Measurements from ENCODE around the gene RHCG. TPM values are rescaled to one million over a fixed set of nuclear protein-coding genes. Genes with fewer than 3 reads are reported as not detected.

The RHCG gene
- total and polyA plus RNA-seq, 4 donors: 0.08 to 0.19 (median 0.15) TPM

GRCh38 chr15:89494031-89494430 lies 2.4 kb downstream of the RHCG start:
- 91% methylated on average over 3 of the region's 3 CpGs for WGBS
- no peak overlapping the region for H3K4me3 ChIP-seq (ENCODE audit: low read depth in 1 of 3, low read length in 3 of 3)

GRCh38 chr15:89492934-89493631 lies 3.3 kb downstream of the RHCG start:
- Histone ChIP-seq H3K9ac (ENCODE audit: low read depth in 1 of 2, low read length in 2 of 2) (no peak overlapping the region), H3K4me3 (ENCODE audit: low read depth in 1 of 3, low read length in 3 of 3) (no peak overlapping the region), H3K9me3 (ENCODE audit: control insufficient read depth in 4 of 4, low read length in 3 of 4) (no peaks in the 10 kb centered on the region), H3K36me3 (ENCODE audit: control insufficient read depth in 4 of 4, insufficient read depth in 3 of 4, low read depth in 1 of 4, low read length in 3 of 4) (no peaks in the 10 kb centered on the region), H3K27me3 (ENCODE audit: control insufficient read depth in 4 of 4, insufficient read depth in 4 of 4, low read length in 3 of 4) (peaks cover 0 to 4% (median 0%) of the 10 kb centered on the region in 4 donors), H3K27ac (ENCODE audit: low read depth in 1 of 2, low read length in 2 of 2) (no peak overlapping the region), H3K4me1 (ENCODE audit: control insufficient read depth in 4 of 4, insufficient read depth in 4 of 4, low read length in 3 of 4) (peaks cover 0 to 6% (median 4%) of the 10 kb centered on the region in 4 donors)
- DNase-seq (ENCODE audit: low spot score): no peak
- 79% methylated on average over 16 of the region's 16 CpGs for WGBS
- TF ChIP-seq FOXA1 (IDR thresholded peaks at IDR 0.05): no peak
- TF ChIP-seq NR2F2 (IDR thresholded peaks at IDR 0.05): no peak
- no peak for TF ChIP-seq TAF1 (conservative IDR thresholded peaks at IDR 0.05)
- TF ChIP-seq, protein P1, sequence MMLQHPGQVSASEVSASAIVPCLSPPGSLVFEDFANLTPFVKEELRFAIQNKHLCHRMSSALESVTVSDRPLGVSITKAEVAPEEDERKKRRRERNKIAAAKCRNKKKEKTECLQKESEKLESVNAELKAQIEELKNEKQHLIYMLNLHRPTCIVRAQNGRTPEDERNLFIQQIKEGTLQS (IDR thresholded peaks at IDR 0.05): no peak
- no peak for TF ChIP-seq RXRA (IDR thresholded peaks at IDR 0.05)
- no peak for TF ChIP-seq EGR1 (IDR thresholded peaks at IDR 0.05; ENCODE audit: low read depth in 2 of 2)
- no peak for TF ChIP-seq FOXA2 (IDR thresholded peaks at IDR 0.05)
- no peak for TF ChIP-seq REST (IDR thresholded peaks at IDR 0.05)
- TF ChIP-seq MAX (IDR thresholded peaks at IDR 0.05): no peak
- no peak for TF ChIP-seq HNF4A (conservative IDR thresholded peaks at IDR 0.05)

More at GRCh38 chr15:89494031-89494430, 2.4 kb downstream of the RHCG start:
- no peak for DNase-seq (ENCODE audit: low spot score)
- Histone ChIP-seq H3K9ac (ENCODE audit: low read depth in 1 of 2, low read length in 2 of 2) (no peak overlapping the region), H3K4me1 (ENCODE audit: control insufficient read depth in 4 of 4, insufficient read depth in 4 of 4, low read length in 3 of 4) (peaks cover 0 to 6% (median 4%) of the 10 kb centered on the region in 4 donors), H3K27me3 (ENCODE audit: control insufficient read depth in 4 of 4, insufficient read depth in 4 of 4, low read length in 3 of 4) (peaks cover 0 to 4% (median 0%) of the 10 kb centered on the region in 4 donors), H3K36me3 (ENCODE audit: control insufficient read depth in 4 of 4, insufficient read depth in 3 of 4, low read depth in 1 of 4, low read length in 3 of 4) (no peaks in the 10 kb centered on the region), H3K9me3 (ENCODE audit: control insufficient read depth in 4 of 4, low read length in 3 of 4) (no peaks in the 10 kb centered on the region), H3K27ac (ENCODE audit: low read depth in 1 of 2, low read length in 2 of 2) (no peak overlapping the region)
- TF ChIP-seq FOXA2 (IDR thresholded peaks at IDR 0.05) (no peak), NR2F2 (IDR thresholded peaks at IDR 0.05) (no peak), CTCF (IDR thresholded peaks at IDR 0.05; ENCODE audit: low read depth, low read length, missing input control) (no peak), RXRA (IDR thresholded peaks at IDR 0.05) (no peak), REST (IDR thresholded peaks at IDR 0.05) (no peak), YY1 (IDR thresholded peaks at IDR 0.05) (no peak), HNF4G (IDR thresholded peaks at IDR 0.05) (no peak)
